Measurements from ENCODE around the gene METTL9. TPM values are rescaled to one million over a fixed set of nuclear protein-coding genes. Genes with fewer than 3 reads are reported as not detected.

Gene METTL9
- total RNA-seq, 1 experiment from 2014 or later, result 41.4 TPM

DNA sequence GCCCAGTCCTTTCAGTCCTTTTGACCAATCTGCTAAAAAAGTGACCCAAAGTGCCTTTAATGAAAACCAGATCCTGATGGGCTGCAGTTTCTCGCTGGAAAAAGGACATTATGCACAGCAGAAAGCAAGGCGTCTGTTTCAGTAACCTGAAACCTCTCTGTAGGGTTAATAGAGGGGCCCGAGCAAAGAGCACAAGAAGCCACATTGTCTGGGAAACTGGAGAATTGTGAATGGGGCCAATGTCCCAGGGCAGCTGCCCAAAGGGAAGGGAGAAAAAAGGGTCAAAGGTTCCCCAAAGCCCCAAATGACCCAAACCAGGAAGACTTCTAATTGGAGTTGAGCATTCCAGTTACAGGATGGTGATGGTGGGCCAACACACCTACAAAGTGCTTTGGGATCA lies 67.4 kb downstream of the METTL9 start:
- Histone ChIP-seq H3K36me3 (ENCODE audit: control insufficient read depth in 1 of 2, insufficient read depth in 2 of 2, low read length in 2 of 2) (no peaks in the 10 kb centered on the region), H3K4me1 (ENCODE audit: control insufficient read depth in 1 of 2, insufficient read depth in 2 of 2, low read length in 2 of 2) (no peaks in the 10 kb centered on the region), H3K9me2 (ENCODE audit: insufficient read depth) (no peaks in the 10 kb centered on the region), H3K4me3 (replicated peaks in 1 of 2; ENCODE audit: low read depth in 1 of 2, low read length in 2 of 2) (no peak overlapping the region), H3K9me3 (ENCODE audit: control insufficient read depth in 1 of 2, insufficient read depth in 1 of 2, low read depth in 1 of 2, low read length in 2 of 2) (no peaks in the 10 kb centered on the region), H3K27me3 (ENCODE audit: insufficient read depth, low read length) (no peaks in the 10 kb centered on the region), H3K4me2 (ENCODE audit: low read length) (no peak overlapping the region), H2AFZ (ENCODE audit: low read depth, low read length, poor library complexity, severe bottlenecking) (no peak overlapping the region), H3K79me2 (ENCODE audit: insufficient read depth, low read length) (no peaks in the 10 kb centered on the region), H3K9ac (ENCODE audit: low read length) (no peak overlapping the region), H3K27ac (ENCODE audit: low read depth, low read length) (no peak overlapping the region), H4K20me1 (ENCODE audit: insufficient read depth) (no peaks in the 10 kb centered on the region)
- ATAC-seq (no peak), DNase-seq (ENCODE audit: low read depth, low spot score) (no peak)
- ChIA-PET POLR2A (no interaction called here), CTCF (no interaction called here), RAD21 (ENCODE audit: low non-redundant PET in 1 of 2, low total read pairs in 2 of 2, uncharacterized antibody in 2 of 2, unreplicated experiment in 2 of 2) (no interaction called here)
- BruUV-seq (replicated peaks), result no TSS peak
- intact Hi-C loops (cut with micrococcal nuclease), result no loop called here
- no peak for TF ChIP-seq REST (IDR thresholded peaks at IDR 0.05; ENCODE audit: low read depth)
- TF ChIP-seq, protein P1, sequence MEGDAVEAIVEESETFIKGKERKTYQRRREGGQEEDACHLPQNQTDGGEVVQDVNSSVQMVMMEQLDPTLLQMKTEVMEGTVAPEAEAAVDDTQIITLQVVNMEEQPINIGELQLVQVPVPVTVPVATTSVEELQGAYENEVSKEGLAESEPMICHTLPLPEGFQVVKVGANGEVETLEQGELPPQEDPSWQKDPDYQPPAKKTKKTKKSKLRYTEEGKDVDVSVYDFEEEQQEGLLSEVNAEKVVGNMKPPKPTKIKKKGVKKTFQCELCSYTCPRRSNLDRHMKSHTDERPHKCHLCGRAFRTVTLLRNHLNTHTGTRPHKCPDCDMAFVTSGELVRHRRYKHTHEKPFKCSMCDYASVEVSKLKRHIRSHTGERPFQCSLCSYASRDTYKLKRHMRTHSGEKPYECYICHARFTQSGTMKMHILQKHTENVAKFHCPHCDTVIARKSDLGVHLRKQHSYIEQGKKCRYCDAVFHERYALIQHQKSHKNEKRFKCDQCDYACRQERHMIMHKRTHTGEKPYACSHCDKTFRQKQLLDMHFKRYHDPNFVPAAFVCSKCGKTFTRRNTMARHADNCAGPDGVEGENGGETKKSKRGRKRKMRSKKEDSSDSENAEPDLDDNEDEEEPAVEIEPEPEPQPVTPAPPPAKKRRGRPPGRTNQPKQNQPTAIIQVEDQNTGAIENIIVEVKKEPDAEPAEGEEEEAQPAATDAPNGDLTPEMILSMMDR (IDR thresholded peaks at IDR 0.05 in 2 of 3, conservative IDR thresholded peaks at IDR 0.05 in 1 of 3; ENCODE audit: borderline replicate concordance in 1 of 3, insufficient read depth in 1 of 3, low read depth in 2 of 3, low read length in 2 of 3), result no peak
- no peak for TF ChIP-seq CEBPB (IDR thresholded peaks at IDR 0.05; ENCODE audit: low read depth)
- TF ChIP-seq ELF1 (IDR thresholded peaks at IDR 0.05; ENCODE audit: borderline replicate concordance, low read depth), result no peak
- no peak for TF ChIP-seq YY1 (IDR thresholded peaks at IDR 0.05; ENCODE audit: extremely low read depth, insufficient replicate concordance, low read depth, low read length)
- no peak for TF ChIP-seq ZNF274 (IDR thresholded peaks at IDR 0.05; ENCODE audit: low read depth, low read length)
- TF ChIP-seq, protein P2, sequence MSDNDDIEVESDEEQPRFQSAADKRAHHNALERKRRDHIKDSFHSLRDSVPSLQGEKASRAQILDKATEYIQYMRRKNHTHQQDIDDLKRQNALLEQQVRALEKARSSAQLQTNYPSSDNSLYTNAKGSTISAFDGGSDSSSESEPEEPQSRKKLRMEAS (IDR thresholded peaks at IDR 0.05), result no peak
- TF ChIP-seq EZH2phosphoT487 (IDR thresholded peaks at IDR 0.05; ENCODE audit: borderline replicate concordance), result no peak
- TF ChIP-seq TCF7L2 (IDR thresholded peaks at IDR 0.05; ENCODE audit: borderline replicate concordance, extremely low read depth, insufficient read depth, insufficient read length), result no peak
